GM18508 (cell line): Measurements from ENCODE around the gene RAB31.
"Not testable (repeated sequence)": the region's sequence is repeated elsewhere in the genome, so short reads cannot be mapped to it uniquely, and the experiment has no call there.

Source experiments
- ATAC-seq: cut with Tn5 transposase; IDR thresholded peaks from one replicate; pipeline ENCODE4 v1.9.1; 2021; ENCODE audit warnings: moderate number of reproducible peaks; ENCODE audit not compliant: insufficient read depth, unreplicated experiment

The RAB31 gene

DNA sequence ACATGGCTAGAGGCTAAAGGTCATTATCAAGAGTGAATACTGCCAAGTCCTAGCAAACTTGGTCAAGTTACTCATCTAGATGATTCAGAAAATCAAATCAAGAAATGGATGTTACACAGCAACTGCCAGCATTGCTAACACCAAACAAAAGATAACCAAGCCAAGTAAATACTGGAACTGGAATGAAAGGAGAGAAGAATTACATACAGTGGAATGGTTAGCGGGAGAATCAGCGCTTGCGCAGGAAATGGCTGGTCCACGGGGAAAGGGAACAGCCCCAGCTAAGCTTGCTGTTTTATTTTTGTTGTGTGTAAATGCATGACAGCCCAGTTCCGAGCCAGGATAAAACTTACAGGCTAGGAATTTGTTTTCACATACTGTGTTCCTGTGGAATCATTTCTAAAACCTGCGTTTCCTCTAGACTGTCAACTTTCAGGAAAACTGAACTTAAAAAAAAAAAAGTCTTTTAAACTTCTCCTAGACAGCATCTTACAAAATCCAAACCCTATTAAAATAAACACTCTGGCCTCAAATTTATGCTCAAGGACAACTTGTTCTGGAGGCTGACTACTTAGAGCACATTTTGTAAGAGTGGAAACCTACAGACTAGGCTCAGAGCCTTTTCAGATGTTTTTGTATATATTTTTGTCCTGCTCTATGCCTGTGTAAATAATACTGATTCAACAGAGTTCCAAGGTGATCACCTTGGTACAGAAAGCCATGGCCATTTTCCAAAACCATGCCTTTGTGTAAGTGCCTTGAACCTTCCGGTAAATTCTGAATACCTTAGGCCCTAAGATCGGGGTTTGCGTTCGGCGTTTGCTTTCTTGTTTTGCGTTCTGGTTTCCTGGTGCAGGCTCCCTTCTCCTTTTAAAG, 146.9 kb downstream of the RAB31 start:
- ATAC-seq, result no peak

DNA sequence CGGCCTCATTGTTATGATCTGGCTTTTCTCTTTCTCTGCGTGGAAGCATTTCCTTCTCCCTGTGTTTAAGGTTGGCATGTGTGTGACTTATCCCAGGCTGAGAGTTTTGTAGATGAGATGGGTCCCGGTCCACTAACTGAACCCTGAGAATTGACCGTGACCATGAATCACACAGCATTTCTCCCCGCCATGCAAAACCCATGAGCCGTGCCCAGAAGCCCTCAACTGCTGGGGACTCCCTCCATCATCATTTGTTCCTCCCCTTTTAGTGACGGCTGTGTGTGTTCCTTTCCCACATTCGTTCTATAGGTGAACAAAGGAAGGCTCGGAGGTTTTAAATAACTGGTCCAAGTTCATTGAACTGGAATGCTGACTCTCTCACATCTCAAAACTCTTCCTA, 147.6 kb downstream of the RAB31 start:
- no peak for ATAC-seq

- no peak for ATAC-seq
Measured at GRCh38 chr18:9856092-9856491, 148.0 kb downstream of the RAB31 start.

GRCh38 chr18:9857479-9857998, 149.4 kb downstream of the RAB31 start:
- not testable (repeated sequence) for ATAC-seq

- no peak for ATAC-seq
Measured at GRCh38 chr18:9858642-9859041, 150.5 kb downstream of the RAB31 start.

DNA sequence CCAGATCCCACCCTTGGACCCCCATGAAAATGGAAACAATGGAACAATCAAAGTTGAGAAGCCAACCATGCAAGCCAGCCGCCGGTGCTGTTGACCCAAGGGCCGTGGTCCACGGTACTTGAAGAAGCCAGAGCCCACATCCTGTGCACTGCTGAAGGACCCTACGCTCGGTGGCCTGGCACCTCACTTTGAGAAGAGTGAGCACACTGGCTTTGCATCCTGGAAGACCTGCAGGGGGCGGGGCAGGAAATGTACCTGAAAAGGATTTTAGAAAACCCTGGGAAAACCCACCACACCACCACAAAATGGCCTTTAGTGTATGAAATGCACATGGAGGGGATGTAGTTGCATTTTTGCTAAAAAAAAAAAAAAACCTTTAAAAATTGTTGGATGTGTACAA, 151.1 kb downstream of the RAB31 start:
- no peak for ATAC-seq

DNA sequence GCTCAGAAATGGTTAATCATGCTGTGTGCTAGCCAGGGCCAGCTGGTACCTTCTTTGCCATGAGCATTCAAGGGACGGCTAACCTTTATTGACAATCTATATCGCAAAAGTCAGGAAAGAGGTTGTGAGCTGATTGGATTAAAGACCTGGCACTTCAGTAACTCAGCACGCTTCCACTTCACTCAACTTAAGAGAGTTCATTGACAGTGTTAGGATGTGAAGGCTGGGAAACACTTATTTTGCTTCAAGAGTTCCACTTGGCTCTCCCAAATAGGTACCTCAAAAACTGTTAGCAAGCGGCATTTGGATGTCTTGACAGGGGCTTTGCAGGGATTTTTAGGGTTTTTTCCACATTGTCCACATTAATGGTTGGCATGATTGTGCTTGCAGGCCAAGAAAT, 152.6 kb downstream of the RAB31 start:
- ATAC-seq, result no peak

DNA sequence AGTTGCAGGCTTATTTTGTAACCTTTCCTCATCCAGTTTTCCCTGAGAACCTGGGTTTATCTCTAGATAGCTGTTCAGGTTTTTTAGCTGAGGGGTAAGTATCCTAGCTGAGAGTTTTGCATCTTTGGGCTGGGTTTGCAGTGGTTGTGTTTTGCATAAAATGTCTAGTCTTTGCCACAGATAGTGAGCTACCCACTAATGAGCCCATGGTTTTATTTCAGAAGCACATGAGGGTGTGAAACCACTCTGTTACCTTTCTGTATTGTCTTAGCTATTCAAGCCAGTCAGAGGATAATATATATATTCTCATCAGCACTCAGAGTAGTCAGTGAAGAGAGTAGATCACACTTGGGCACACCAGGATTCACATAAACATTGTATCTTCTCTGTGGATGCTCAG, 153.1 kb downstream of the RAB31 start:
- peak; percentile 84 for ATAC-seq

GRCh38 chr18:9861933-9862332, 153.8 kb downstream of the RAB31 start:
- no peak for ATAC-seq

- ATAC-seq, result no peak
Measured at GRCh38 chr18:9862686-9863085, 154.6 kb downstream of the RAB31 start.

DNA sequence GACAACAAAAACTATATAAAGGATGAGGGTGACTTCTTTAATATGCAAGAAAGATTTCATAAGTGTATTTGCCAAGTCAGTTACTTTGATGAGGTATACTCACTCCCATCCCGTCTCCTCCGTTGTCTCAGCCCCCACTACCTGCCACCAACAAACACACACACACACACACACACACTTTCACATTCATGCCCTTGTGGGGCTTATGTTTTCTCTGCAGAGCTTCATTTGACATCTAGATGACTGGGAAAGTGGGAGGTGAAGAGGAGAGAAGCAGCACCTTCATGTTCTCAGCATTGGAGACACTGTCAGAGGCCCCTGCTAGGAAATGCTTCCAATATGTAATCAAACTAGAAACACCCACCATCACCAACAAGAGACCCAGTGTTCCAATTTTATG, 155.2 kb downstream of the RAB31 start:
- no peak for ATAC-seq

DNA sequence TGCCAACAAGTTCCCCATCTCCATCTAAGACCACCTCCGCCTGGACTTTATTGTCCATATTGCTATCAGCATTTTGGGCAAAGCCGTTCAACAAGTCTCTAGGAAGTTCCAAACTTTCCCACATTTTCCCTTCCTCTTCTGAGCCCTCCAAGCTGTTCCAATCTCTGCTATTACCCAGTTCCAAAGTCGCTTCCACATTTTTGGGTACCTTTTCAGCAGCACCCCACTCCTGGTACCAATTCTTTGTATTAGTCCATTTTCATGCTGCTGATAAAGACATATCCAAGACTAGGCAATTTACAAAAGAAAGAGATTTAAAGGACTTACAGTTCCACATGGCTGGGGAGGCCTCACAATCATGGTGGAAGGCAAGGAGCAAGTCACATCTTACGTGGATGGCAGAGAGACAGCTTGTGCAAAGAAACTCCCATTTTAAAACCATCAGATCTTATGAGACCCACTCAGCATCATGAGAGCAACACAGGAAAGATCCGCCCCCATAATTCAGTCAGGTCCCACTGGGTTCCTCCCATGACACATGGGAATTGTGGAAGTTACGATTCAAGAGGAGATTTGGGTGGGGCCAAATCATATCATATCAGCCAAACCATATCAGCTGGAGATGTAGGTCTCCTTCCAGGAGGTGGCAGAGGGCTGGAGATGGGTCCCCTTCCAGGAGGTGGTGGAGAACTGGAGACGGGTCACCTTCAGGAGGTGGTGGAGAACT, 157.8 kb downstream of the RAB31 start:
- no peak for ATAC-seq

- ATAC-seq, result no peak
Measured at GRCh38 chr18:9866627-9867026, 158.5 kb downstream of the RAB31 start.

- no peak for ATAC-seq
Measured at GRCh38 chr18:9867071-9867594, 159.0 kb downstream of the RAB31 start.

DNA sequence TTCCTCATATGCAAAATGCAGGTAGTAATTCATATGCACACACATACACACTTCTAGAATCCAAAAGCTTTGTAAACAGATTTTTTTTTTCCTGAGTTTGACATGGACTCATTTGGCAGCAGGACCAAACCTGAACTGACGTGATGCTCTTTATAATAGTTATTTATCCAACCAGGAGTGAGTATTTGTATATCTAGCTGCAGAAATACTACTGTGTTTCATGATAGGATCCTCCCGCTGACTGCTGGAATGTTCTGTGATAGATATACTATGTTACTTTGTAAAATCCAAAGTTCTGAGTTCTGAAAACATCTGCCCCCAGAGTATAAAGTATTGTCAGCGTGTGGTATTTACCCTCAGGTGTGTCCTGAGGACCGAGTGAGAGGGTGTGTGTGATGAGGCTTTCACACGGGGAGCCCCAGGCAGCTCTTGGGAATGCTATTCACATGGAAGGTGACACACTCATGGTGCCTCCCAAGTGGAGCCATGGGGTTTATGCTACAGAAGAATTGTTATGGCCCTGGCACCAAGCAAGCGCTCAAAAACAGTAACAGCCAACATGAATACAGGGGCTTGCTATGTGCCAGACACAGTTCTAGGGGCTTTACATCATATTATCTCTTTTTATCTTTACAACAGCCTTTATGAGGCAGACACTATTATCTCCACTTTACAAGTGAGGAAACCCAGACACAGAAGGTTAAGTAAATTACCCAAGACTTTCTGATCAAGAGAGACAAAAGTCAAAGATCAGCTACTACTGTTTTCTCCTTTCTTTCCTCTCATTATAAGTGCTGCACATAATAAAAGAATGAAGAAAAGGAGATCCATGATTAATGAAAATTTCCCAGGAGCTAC, 161.0 kb downstream of the RAB31 start:
- no peak for ATAC-seq

DNA sequence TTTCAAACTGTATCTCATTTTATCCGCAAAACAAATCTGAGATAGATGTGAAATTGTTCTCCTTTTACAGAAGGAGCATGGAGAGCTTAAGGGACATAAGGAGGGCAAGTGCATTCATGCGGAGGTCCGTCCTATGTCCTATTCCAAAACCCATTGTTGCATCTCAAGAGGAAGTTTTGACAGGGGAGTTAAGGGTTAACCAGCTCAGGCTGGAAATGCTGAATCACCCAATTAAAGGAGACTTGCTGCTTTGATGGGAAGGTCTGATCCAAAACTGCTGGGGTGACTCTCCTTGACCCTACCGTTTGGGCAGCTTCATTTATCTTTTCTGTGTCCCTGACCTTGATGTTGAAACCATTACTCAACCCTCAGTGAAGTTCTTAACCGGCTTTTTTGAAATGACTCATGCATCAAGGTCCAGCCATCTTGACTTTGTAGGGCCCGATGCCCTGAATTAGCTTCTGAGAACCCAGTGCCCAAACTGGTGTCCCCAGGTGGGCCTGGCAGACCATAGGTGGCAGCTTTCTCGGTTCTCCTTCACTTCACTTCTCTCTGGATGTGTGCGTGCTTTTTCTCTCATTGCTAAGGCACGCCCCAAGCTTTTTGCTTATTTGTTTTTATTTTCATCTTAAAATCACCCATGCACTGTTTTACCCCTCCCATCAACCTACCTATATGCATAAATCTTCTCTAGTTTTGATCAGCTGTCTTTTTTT, 161.8 kb downstream of the RAB31 start:
- ATAC-seq, result peak; percentile 81

DNA sequence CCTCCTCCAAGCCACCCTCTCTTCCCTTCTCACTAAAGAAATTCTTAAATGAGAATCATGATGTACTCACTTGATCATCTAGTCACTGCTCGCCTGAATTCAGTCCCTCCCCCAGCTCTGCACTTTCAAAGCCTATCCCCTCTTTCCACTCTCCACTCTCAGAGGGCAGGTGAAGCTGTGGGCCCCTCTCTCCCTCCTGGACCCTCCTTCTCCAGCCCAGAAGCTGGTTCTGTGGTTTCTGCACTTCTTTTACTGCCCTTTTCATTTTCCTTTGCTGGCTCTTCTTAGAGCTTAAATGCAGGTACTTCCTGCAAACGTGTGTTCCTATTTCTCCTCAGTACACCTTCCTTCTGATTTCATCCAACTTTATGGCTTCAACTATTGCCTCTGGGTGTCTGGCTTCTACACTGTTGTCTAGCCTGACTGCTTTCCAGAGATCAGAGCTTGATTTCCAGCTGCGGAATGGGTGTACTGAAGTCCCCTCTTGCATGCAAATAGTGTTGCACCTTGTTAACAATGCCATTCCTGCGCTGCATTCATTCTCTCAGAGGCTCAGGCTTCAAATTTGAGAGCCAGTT, 162.4 kb downstream of the RAB31 start:
- no peak for ATAC-seq

- no peak for ATAC-seq
Measured at GRCh38 chr18:9871244-9871746, 163.2 kb downstream of the RAB31 start.

GRCh38 chr18:9872823-9873222, 164.7 kb downstream of the RAB31 start:
- no peak for ATAC-seq
